GM18520 (cell line): ENCODE results near the gene CARNS1.
"Not testable (repeated sequence)": the region's sequence is repeated elsewhere in the genome, so short reads cannot be mapped to it uniquely, and the experiment has no call there.

ENCODE experiments used
- ATAC-seq: cut with Tn5 transposase; IDR thresholded peaks from one replicate; pipeline ENCODE4 v1.9.1; 2021; ENCODE audit not compliant: unreplicated experiment

The CARNS1 gene

DNA sequence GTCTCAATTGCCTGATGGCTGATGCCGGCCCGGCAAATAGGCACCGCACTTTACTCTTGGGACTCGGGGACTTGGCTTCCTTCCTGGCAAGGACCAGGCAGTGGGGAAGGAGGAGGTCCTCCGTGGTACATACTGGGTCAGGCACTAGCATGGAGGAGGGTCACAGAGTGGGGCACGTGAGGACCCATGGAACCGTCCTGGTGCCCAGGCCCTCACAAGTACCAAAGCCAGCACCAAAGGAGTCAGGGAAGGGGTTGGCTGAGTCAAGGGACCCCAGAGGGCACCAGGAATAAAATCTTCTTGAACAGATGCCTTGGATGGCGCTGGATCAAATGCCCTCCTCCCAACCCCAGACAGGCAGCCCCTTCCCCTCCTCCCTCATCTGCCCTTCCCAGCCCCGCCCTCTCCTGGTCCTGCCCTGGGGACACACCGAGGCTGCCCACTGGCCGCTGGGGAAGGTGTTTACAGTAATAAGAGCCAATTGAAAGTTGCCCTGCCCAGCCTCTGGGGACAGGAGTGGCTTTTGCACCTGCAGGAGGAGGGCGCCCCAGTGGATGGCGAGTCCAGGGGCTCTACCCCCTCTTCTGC, 5.6 kb upstream of the CARNS1 start:
- no peak for ATAC-seq

GRCh38 chr11:67410369-67410831, 5.1 kb upstream of the CARNS1 start:
- no peak for ATAC-seq

DNA sequence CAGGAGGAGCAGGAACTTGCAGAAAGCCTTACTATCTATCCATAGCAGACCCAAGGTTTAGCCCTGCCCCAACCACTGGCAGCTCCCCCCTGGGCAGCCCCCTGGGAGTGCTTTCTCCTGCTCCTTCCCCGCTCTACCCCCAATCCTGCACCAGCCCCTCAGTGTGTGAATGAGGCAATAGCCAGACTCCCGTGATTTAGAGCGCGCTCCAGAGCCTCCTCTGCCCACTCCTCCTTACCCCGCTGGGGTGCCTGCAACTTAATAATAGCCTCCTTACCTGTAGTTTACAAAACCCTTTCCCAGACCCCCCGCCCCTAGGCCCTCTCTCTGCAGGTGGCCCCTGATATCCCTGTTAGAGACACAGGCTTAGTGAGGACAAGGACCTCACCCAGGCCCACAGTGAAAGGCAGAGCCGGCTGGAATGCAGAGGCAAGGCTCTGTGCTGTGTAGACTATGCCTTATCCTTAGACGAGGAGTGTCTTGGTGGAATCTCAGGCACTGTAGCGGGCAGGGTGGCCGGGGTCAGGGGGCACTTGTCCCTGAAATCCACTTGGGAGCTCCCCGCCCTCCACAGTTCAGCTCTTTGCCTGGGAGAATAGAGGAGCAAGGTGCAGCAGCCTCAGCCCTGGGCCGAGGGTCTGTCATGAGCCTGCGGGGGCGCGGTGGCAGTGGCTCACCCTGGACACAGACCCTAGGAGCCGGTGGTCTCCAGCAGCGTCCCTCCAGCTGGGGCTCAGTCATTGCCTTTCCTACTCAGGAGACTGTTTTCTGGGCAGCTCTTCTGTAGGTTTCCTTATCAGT, 4.3 kb upstream of the CARNS1 start:
- no peak for ATAC-seq

- ATAC-seq, result no peak
Observed at GRCh38 chr11:67411785-67412152, 3.7 kb upstream of the CARNS1 start.

GRCh38 chr11:67412495-67413179, 2.8 kb upstream of the CARNS1 start:
- no peak for ATAC-seq

DNA sequence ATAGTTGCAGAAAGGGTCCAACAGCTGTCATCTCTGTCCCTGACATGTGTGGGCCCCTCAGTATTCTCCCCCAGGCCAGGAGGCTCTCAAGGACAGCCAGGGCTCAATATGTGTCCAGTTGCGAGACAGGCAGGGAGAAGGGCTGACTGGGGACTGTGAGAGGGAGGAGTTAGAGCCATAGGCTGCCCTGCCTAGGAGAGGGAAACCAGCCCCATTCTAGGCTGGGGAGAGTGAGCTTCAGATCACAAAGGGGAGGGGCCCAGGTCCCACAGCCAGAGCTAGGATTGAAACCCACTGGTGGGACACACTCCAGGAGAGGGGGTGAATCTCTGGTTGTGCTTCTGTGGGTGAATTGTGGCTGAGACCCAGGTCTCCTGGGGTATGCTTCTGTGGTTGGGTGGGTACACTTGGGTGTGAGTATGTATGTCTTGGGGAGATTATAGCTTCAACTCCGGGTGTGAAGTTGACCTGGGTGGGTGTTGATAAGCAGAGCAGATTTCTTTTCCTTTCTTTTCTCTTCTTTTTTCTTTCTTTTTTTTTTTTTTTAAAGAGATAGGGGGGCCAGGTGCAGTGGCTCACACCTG, 2.1 kb upstream of the CARNS1 start:
- ATAC-seq, result no peak

DNA sequence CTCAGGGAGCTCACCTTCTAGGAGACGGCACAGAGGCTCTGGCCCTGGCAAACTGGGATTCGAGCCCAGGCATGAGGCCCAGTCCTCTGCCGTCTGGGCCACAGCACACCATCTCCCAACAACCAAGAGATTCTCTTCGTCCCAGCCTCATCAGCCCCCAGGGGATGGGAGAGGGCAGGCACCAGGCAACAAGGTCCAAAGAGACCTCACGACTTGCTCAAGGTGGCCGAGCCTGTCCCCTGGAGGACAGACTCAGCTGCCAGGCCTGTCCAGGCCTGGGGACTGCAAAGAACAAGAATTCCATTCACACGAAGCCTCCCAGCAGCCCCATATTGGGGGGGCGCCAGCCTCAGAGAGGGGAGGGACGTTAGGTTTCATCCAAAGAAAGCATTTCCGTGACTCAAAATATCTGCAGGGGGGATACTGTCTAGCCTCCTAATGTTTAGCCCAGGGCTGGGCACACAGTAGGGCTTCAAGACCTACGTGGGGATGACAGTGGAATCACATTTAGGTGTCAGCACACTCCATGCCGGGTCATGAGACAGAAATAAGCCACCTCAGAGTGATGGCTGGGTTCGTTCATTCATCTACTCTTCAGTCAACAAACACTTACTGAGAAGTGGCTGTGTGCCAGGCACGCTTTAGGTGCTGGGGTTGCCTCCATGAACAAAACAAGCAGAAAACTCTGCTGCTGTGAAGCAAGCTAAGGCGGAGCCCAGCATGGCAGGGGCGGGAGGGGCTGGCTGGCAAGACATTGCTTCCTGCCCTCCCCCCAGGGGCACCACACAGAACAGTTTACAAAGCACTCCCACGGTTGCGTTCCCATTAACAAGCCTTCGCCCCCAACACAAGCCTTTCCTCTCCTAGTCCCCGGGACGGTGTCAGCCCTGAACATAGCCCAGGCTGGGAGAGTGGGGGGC, 1.2 kb downstream of the CARNS1 start:
- ATAC-seq, result no peak

DNA sequence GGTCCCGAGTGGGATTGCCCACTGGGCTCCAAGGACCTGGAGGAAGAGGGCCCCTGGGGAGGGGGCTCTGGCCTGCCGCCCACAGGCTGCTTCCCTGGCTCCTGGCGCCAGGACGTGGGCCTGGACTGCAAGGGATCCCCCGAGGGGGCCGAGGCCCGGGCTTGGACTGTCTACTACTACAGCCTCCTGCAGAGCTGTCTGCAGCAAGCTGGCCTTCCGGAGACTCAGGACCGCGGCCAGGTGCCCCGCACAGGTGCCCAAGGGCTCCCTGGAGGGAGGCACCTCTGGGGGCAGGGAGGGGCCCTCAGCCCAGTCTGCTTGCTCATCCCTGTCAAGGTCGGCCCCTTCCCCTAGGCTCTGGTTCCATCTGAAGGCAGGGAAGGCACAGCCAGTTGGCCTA, 1.9 kb downstream of the CARNS1 start:
- ATAC-seq, result no peak

GRCh38 chr11:67418476-67419281, 3.2 kb downstream of the CARNS1 start:
- no peak for ATAC-seq

DNA sequence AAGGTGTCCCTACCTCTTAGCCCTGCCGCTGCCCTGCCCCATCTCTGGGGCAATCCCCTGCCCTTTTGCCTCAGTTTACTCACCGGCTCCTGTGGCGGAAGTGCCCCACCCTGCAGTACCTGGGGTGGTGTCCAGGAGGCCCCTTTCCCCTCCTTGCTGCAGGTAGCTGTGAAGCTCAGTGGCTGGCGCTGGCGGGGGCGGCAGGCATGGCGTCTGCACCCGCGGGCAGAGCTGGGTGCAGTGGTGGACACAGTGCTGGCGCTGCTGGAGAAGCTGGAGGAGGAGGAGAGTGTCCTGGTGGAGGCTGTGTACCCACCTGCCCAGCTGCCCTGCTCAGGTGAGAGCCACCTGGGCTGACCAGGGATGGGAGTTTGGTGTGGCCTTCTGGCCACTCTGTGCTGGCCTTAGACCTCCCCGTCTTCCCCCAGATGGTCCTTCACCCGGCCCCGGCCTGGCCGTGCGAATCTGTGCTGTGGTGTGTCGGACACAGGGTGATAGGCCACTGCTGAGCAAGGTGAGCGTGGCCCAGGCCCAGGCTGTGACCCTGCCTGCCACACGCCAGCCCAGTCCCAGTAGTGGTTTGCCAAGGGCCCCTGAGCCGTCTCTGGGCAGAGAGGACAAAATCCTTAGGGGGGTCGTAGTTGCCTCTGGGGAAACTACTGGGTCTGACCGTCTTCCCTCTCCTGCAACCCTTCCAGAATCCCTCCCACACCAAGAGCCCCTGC, 4.0 kb downstream of the CARNS1 start:
- no peak for ATAC-seq

DNA sequence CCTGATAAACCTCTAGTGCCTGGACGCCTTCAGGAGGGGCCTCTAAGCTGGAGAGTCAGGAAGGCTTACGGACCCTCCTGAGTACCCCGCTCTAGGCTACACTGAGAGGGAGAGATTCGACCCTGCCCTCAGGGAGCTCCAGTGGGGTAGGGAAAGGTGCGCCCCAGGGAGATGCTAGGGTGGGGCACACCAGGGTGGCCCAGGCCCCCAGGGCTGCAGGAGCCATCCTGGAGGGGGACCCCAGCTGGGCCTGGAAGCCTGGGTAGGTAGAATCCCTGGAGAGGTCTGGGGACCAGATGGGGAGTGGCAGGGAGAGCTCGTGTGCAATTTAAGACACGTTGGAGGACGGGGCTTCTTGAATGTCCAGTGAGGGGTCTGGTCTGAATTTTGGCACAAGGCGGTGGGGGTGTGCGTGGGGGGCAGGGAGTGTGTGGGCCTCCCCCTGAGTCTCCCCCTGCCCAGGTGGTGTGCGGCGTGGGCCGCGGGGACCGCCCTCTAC, 4.7 kb downstream of the CARNS1 start:
- no peak for ATAC-seq

DNA sequence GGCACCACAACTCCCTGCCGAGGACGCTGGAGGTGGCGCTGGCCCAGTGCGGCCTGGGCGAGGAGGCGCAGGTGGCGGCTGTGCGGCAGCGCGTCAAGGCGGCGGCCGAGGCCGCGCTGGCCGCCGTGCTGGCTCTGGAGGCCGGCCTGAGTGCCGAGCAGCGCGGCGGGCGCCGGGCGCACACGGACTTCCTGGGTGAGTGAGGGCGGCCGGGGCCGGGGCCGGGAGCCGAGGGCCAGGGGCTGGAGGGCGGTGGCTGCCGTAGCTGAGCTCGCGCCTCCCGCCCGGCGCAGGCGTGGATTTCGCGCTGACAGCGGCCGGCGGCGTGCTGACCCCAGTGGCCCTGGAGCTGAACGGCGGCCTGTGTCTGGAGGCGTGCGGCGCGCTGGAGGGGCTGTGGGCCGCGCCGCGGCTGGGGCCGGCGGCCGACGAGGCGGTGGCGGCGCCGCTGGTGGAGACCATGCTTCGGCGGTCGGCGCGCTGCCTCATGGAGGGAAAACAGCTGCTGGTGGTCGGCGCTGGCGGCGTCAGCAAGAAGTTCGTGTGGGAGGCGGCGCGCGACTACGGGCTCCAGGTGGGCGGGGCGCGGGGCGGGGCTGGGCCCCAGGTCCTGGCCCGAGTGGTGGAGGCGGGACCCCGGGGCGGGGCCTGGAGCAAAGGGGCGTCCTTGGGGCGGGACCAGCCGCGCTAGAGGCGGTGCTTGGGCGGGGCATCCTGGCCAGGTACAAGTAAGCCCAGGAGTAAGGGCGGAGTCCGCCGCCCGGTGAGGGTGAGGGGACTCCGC, 5.4 kb downstream of the CARNS1 start:
- ATAC-seq, result peak; percentile 82

DNA sequence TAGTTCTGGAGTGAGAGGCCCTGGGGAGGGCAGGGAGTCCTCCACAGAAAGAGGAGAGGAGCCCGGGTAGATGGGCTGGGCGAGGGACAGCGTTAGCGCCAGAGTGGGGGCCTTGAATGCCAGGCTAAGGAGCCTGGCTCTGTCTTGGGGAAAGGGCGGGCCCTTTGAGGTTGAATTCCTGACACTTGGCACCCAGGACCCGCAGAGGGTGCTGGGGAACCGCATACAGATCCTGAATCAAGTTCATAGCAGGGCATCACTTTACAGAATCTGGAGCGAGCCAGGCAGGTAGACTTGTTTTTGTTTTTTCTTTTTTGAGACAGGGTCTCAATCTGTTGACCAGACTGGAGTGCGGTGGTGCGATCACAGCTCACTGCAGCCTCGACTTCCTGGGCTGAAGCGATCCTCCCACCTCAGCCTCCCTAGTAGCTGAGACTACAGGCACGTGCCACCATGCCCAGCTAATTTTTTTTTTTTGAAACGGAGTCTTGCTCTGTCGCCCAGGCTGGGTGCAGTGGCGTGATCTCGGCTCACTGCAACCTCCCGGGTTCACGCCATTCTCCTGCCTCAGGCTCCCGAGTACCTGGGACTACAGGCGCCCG, 6.1 kb downstream of the CARNS1 start:
- ATAC-seq, result no peak

DNA sequence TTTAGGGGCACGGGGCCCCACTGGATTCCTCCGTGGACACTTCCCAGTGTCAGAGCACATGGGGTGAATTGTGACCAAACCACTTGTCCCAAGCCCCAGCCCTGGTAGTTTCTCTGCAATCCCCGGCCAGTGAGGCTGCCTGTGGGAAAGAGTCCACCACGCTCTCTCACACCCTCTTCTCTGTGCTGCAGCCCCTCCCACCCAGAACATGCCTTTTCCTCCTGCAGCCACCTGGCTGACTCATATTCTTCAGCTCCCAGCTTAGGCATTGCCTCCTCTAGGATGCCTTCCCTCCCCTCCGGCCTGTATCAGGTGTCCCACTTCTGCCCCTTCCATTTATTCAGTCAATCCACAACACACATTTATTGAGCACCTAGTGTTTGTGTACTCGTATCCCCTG, 7.4 kb downstream of the CARNS1 start:
- no peak for ATAC-seq

DNA sequence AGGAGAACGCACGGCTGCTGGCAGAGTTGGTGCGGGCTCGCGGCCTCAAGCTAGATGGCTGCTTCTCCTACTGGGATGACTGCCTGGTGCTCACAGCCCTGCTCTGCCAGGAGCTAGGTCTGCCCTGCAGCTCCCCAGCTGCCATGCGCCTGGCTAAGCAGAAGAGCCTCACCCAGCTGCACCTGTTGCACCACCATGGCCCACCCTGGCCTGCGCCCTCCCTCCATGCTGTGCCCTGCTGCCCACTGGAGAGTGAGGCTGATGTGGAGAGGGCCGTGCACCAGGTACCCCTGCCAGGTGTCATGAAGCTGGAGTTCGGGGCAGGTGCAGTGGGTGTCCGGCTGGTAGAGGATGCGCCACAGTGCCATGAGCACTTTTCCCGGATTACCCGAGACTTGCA, 8.0 kb downstream of the CARNS1 start:
- no peak for ATAC-seq

GRCh38 chr11:67423891-67424613, 8.6 kb downstream of the CARNS1 start:
- no peak for ATAC-seq

GRCh38 chr11:67427364-67427859, 11.9 kb downstream of the CARNS1 start:
- not testable (repeated sequence) for ATAC-seq
